NCI-H1105 (cell line): Measurements from ENCODE around the gene MAD1L1.

ENCODE experiments used
- DNase-seq: peaks from one replicate; lab custom pipeline; 2025; lab: John Stamatoyannopoulos, UW

MAD1L1 gene

GRCh38 chr7:1953199-1954190, 279.2 kb downstream of the MAD1L1 start:
- DNase-seq = no peak

GRCh38 chr7:1952781-1953180, 280.0 kb downstream of the MAD1L1 start:
- DNase-seq = no peak

GRCh38 chr7:1952169-1952760, 280.5 kb downstream of the MAD1L1 start:
- DNase-seq = no peak

- no peak for DNase-seq
Observed at GRCh38 chr7:1951600-1951999, 281.1 kb downstream of the MAD1L1 start.

- no peak for DNase-seq
Observed at GRCh38 chr7:1951159-1951536, 281.6 kb downstream of the MAD1L1 start.

- DNase-seq = no peak
Observed at GRCh38 chr7:1950452-1951158, 282.1 kb downstream of the MAD1L1 start.

GRCh38 chr7:1950066-1950451, 282.7 kb downstream of the MAD1L1 start:
- DNase-seq = no peak

- DNase-seq = no peak
Observed at GRCh38 chr7:1949681-1950055, 283.1 kb downstream of the MAD1L1 start.

- no peak for DNase-seq
Observed at GRCh38 chr7:1948887-1949680, 283.7 kb downstream of the MAD1L1 start.

- DNase-seq = no peak
Observed at GRCh38 chr7:1948301-1948796, 284.4 kb downstream of the MAD1L1 start.

- DNase-seq = no peak
Observed at GRCh38 chr7:1947586-1948217, 285.0 kb downstream of the MAD1L1 start.

- no peak for DNase-seq
Observed at GRCh38 chr7:1946773-1947450, 285.8 kb downstream of the MAD1L1 start.

- DNase-seq = no peak
Observed at GRCh38 chr7:1946025-1946772, 286.5 kb downstream of the MAD1L1 start.

- DNase-seq = no peak
Observed at GRCh38 chr7:1945558-1945957, 287.2 kb downstream of the MAD1L1 start.

- no peak for DNase-seq
Observed at GRCh38 chr7:1944619-1945210, 288.0 kb downstream of the MAD1L1 start.

- no peak for DNase-seq
Observed at GRCh38 chr7:1943933-1944618, 288.7 kb downstream of the MAD1L1 start.

- DNase-seq = no peak
Observed at GRCh38 chr7:1943326-1943725, 289.4 kb downstream of the MAD1L1 start.

- DNase-seq = no peak
Observed at GRCh38 chr7:1942941-1943289, 289.8 kb downstream of the MAD1L1 start.
